Measurements from ENCODE around the gene EN2.

GRCh38 chr7:155468785-155469148 lies 10.8 kb downstream of the EN2 start:
- TF ChIP-seq CTCF (IDR thresholded peaks at IDR 0.05) (no peak), EZH2 (IDR thresholded peaks at IDR 0.05; ENCODE audit: borderline replicate concordance, insufficient read depth, low read depth, low read length, poor library complexity, severe bottlenecking) (no peak)
